Hematopoietic multipotent progenitor cell treated with erythropoietin and hydrocortisone succinate and interleukin-3 and kit ligand, for 6 days (in vitro differentiated cells): Measurements from ENCODE around the gene EPHA5.
"Not testable (repeated sequence)": the region's sequence is repeated elsewhere in the genome, so short reads cannot be mapped to it uniquely, and the experiment has no call there.

Source experiments
- DNase-seq: peaks from one replicate; pipeline ENCODE4 v3.0.0-alpha.2; 2015

The EPHA5 gene

GRCh38 chr4:65353098-65353497 lies 317.2 kb downstream of the EPHA5 start:
- DNase-seq, result no peak

GRCh38 chr4:65344278-65344825 lies 325.9 kb downstream of the EPHA5 start:
- DNase-seq, result no peak

GRCh38 chr4:65343342-65343741 lies 326.9 kb downstream of the EPHA5 start:
- DNase-seq, result no peak

GRCh38 chr4:65341557-65341956 lies 328.7 kb downstream of the EPHA5 start:
- DNase-seq, result no peak

- no peak for DNase-seq
Measured at GRCh38 chr4:65340382-65341109, 329.7 kb downstream of the EPHA5 start.

- no peak for DNase-seq
Measured at GRCh38 chr4:65337371-65337770, 332.9 kb downstream of the EPHA5 start.

- no peak for DNase-seq
Measured at GRCh38 chr4:65336465-65336864, 333.8 kb downstream of the EPHA5 start.

- no peak for DNase-seq
Measured at GRCh38 chr4:65316534-65316933, 353.8 kb downstream of the EPHA5 start.

GRCh38 chr4:65311120-65311519 lies 359.2 kb downstream of the EPHA5 start:
- DNase-seq, result no peak

GRCh38 chr4:65310586-65310985 lies 359.7 kb downstream of the EPHA5 start:
- no peak for DNase-seq

GRCh38 chr4:65308626-65309025 lies 361.7 kb downstream of the EPHA5 start:
- DNase-seq, result not testable (repeated sequence)

- DNase-seq, result no peak
Measured at GRCh38 chr4:65302145-65302544, 368.1 kb downstream of the EPHA5 start.

GRCh38 chr4:65296246-65296645 lies 374.0 kb downstream of the EPHA5 start:
- DNase-seq, result no peak

GRCh38 chr4:65287071-65287470 lies 383.2 kb downstream of the EPHA5 start:
- no peak for DNase-seq
